ENCODE data around the gene VWA8.

GRCh38 chr13:41580345-41580744 is 380.6 kb downstream of the VWA8 start:
- no peak for TF ChIP-seq CTCF (IDR thresholded peaks at IDR 0.05; ENCODE audit: low read depth, low read length, poor library complexity, severe bottlenecking)
- no peak for TF ChIP-seq EZH2phosphoT487 (IDR thresholded peaks at IDR 0.05; ENCODE audit: borderline replicate concordance, low read length)
